Activated CD8-positive, alpha-beta memory T cell treated with anti-CD3 and anti-CD28 coated beads, Interleukin-2, amount 50 U/mL, for 24 hours (primary cell): ENCODE data around the gene OGFOD3.
"Not testable (repeated sequence)": the region's sequence is repeated elsewhere in the genome, so short reads cannot be mapped to it uniquely, and the experiment has no call there.

ENCODE experiments used
- DNase-seq: peaks from one replicate; pipeline ENCODE4 v3.0.0-alpha.2; 2020; ENCODE audit errors: extremely low read depth

OGFOD3 gene

GRCh38 chr17:82374626-82375331, 43.6 kb downstream of the OGFOD3 start:
- DNase-seq: no peak

GRCh38 chr17:82373731-82374625, 44.4 kb downstream of the OGFOD3 start:
- DNase-seq: no peak

- DNase-seq: not testable (repeated sequence)
These were observed 45.3 kb downstream of the OGFOD3 start for GRCh38 chr17:82373072-82373452.

GRCh38 chr17:82372249-82373071, 45.9 kb downstream of the OGFOD3 start:
- no peak for DNase-seq

- no peak for DNase-seq
These were observed 46.8 kb downstream of the OGFOD3 start, which contains the start of gene UTS2R for GRCh38 chr17:82371333-82372248. TSS of gene UTS2R (plus strand) at chr17:82371765. CDS start at chr17:82374325, 2,560 bp downstream.

GRCh38 chr17:82370471-82371332, 47.7 kb downstream of the OGFOD3 start:
- DNase-seq: no peak

- DNase-seq: no peak
These were observed 49.2 kb downstream of the OGFOD3 start for GRCh38 chr17:82369211-82369610.

GRCh38 chr17:82367724-82368524, 50.5 kb downstream of the OGFOD3 start:
- no peak for DNase-seq

GRCh38 chr17:82366749-82367148, 51.6 kb downstream of the OGFOD3 start:
- DNase-seq: no peak

GRCh38 chr17:82365606-82366295, 52.6 kb downstream of the OGFOD3 start:
- no peak for DNase-seq

- no peak for DNase-seq
These were observed 56.3 kb downstream of the OGFOD3 start for GRCh38 chr17:82361885-82362633.

- DNase-seq: not testable (repeated sequence)
These were observed 58.8 kb downstream of the OGFOD3 start for GRCh38 chr17:82359451-82360074.

GRCh38 chr17:82358465-82359350, 59.7 kb downstream of the OGFOD3 start, which contains the start of gene TEX19:
TSS of gene TEX19 (plus strand) at chr17:82359247. CDS start at chr17:82362151, 2,904 bp downstream.
- no peak for DNase-seq

GRCh38 chr17:82357394-82357793, 61.0 kb downstream of the OGFOD3 start:
- DNase-seq: no peak

GRCh38 chr17:82356845-82357355, 61.5 kb downstream of the OGFOD3 start:
- no peak for DNase-seq
